HG03378 (cell line): ENCODE results near the gene MAP3K1.
"Not testable (repeated sequence)": the region's sequence is repeated elsewhere in the genome, so short reads cannot be mapped to it uniquely, and the experiment has no call there.

Experiments used
- ATAC-seq: cut with Tn5 transposase; IDR thresholded peaks from one replicate; pipeline ENCODE4 v1.9.1; 2021; ENCODE audit warnings: mild to moderate bottlenecking, moderate library complexity; ENCODE audit not compliant: unreplicated experiment

The MAP3K1 gene

GRCh38 chr5:56815658-56816545 is 553 bp downstream of the MAP3K1 start:
- peak; percentile 28 for ATAC-seq

GRCh38 chr5:56816546-56817081 is 1.3 kb downstream of the MAP3K1 start:
- ATAC-seq = peak; percentile 47

- ATAC-seq = no peak
Observed at GRCh38 chr5:56817263-56818014, 2.1 kb downstream of the MAP3K1 start.

GRCh38 chr5:56818450-56819037 is 3.2 kb downstream of the MAP3K1 start:
- ATAC-seq = no peak

GRCh38 chr5:56819060-56819881 is 3.9 kb downstream of the MAP3K1 start:
- ATAC-seq = no peak

GRCh38 chr5:56821868-56822267 is 6.5 kb downstream of the MAP3K1 start:
- not testable (repeated sequence) for ATAC-seq

GRCh38 chr5:56822981-56823380 is 7.6 kb downstream of the MAP3K1 start:
- no peak for ATAC-seq

- no peak for ATAC-seq
Observed at GRCh38 chr5:56824019-56824418, 8.7 kb downstream of the MAP3K1 start.

- ATAC-seq = no peak
Observed at GRCh38 chr5:56825222-56825824, 10.0 kb downstream of the MAP3K1 start.

GRCh38 chr5:56827049-56827448 is 11.7 kb downstream of the MAP3K1 start:
- no peak for ATAC-seq

GRCh38 chr5:56827924-56828323 is 12.6 kb downstream of the MAP3K1 start:
- ATAC-seq = no peak

GRCh38 chr5:56829137-56829908 is 14.0 kb downstream of the MAP3K1 start:
- ATAC-seq = peak; percentile 48

GRCh38 chr5:56831773-56832172 is 16.4 kb downstream of the MAP3K1 start:
- ATAC-seq = no peak

GRCh38 chr5:56833325-56833724 is 18.0 kb downstream of the MAP3K1 start:
- no peak for ATAC-seq

- ATAC-seq = no peak
Observed at GRCh38 chr5:56837381-56837780, 22.0 kb downstream of the MAP3K1 start.

GRCh38 chr5:56837956-56838355 is 22.6 kb downstream of the MAP3K1 start:
- no peak for ATAC-seq

- peak; percentile 68 for ATAC-seq
Observed at GRCh38 chr5:56838409-56839039, 23.2 kb downstream of the MAP3K1 start.

- no peak for ATAC-seq
Observed at GRCh38 chr5:56839062-56839461, 23.7 kb downstream of the MAP3K1 start.

- no peak for ATAC-seq
Observed at GRCh38 chr5:56840597-56840996, 25.2 kb downstream of the MAP3K1 start.
